GM21515 (cell line): Measurements from ENCODE around the gene INHBB.
"Not testable (repeated sequence)": the region's sequence is repeated elsewhere in the genome, so short reads cannot be mapped to it uniquely, and the experiment has no call there.

ENCODE experiments used
- ATAC-seq: cut with Tn5 transposase; IDR thresholded peaks from one replicate; pipeline ENCODE4 v1.9.1; 2021; ENCODE audit not compliant: unreplicated experiment

INHBB gene

DNA sequence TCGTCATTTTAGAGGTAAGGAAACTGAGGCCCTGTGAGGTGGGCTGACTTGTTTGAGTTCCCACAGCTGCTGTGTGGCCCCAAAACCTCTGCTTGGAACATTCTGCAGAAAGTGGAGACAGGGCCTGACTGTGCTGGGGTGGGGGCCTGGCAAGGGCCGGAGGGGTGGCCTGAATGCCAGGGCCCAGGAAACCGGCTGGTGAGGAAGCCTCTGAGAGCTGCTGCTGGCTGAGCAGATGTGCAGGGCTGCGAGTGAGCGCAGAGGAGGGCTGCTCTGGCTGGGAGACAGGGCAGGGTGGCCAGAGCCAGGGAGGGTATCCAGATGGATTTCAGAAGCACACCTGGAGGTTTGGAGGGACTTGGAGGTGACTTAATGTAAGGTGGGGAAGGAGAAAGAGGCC is 29.9 kb upstream of the INHBB start:
- ATAC-seq = no peak

DNA sequence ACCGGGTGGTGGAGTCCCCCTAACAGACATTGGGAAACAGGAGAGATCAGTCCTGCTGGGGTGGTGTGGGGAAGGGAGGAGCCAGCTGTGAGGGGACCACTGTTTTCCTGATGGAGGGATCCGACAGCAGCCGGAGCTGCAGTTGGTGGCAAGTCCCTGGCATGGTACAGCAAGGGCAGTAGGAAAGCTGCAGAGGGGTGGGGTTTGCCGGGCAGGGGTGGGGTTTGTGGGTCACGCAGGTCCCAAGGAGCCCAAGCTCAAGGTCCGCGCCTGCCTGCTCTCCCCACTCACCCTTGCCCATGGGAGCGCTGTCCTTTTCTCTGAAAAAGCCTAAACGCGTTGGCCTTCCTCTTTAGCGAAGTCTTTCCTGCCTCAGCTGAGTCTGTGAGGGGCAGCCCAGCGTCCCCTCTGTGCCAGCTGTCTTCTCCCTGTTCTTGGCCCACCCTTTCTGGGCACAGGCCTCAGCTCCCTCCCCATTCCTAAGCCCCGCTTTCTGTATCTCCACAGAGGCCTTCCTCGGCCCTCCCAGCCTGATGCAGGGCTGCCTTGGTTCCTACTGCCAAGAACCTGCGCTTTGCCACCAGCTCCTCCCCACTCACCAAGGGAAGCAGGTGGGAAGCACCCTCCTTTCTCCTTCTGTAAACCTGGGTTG is 29.3 kb upstream of the INHBB start:
- no peak for ATAC-seq

DNA sequence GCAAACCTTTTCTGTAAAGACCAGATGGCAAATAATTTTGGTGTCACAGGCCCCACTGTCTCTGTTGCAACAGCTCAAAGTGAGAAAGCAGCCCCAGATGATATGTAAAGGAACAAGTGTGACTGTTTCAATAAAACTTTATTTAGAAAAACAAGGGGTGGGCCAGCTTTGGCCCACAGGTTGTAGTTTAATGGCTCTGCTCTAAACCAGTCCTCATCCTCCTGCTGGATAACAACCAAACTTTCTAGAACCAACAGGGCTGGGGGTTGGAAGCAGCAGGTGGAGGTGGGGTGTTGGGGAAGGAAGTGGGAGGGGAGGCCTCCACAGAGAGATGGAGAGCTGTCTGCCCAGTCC is 28.8 kb upstream of the INHBB start:
- ATAC-seq = no peak

DNA sequence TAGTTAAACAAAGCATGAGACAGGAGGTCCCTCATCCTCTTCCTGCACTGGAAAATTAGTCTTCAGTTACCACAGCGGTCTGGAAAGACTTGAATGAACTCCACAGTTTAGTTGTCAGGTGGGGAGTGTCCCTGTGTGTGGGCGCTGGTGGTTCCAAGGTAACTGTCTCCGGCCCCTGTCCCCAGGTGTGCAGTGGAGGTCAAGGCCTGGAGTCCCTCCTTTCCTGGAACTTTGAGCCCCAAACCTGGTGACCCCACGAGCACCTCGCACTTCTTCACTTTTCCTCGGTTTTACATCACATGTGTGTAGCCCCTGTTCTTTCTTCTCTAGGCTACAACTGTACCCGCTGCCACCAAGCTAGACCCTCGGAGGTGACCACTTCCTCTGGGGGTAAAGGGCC is 28.0 kb upstream of the INHBB start:
- no peak for ATAC-seq

DNA sequence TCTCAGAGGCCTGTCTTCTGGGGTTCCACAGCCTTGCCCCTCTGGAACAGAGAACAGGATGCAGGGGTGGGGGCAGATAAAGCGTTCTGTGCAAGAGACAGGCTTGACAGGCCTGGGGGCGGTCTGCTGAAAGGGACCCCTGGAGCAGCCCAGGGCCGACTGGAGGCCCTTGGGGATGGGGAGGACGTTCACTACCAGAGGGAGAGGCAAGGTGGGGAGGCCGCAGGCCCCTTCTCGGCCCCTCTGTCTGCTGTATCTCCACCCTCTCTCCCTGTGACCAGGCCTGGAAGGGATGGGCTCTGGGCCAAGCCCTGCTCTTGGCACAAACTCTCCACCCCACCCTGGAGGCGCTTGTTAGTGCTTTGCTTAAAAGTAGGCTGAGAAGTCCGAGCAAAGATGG is 27.3 kb upstream of the INHBB start:
- ATAC-seq = no peak

DNA sequence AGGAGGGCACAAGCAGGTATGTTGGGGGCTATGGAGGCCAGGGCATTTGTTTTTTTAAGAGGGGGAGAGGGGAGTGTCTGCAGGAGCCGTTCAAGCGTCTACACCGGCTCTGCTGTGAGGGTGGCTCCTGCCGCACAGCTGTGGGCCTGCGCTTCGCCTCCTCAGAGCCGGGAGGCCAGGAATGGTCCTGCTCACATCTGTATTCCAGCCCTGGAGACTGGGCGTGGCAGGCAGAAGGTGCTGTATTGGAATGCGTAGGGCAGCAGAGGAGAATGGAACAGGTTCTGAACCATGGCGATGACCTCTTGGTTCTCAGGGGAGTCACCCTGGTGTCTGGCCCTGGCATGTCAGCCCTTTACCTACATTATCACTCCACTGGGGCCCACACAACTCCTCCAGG is 26.8 kb upstream of the INHBB start:
- ATAC-seq = no peak

DNA sequence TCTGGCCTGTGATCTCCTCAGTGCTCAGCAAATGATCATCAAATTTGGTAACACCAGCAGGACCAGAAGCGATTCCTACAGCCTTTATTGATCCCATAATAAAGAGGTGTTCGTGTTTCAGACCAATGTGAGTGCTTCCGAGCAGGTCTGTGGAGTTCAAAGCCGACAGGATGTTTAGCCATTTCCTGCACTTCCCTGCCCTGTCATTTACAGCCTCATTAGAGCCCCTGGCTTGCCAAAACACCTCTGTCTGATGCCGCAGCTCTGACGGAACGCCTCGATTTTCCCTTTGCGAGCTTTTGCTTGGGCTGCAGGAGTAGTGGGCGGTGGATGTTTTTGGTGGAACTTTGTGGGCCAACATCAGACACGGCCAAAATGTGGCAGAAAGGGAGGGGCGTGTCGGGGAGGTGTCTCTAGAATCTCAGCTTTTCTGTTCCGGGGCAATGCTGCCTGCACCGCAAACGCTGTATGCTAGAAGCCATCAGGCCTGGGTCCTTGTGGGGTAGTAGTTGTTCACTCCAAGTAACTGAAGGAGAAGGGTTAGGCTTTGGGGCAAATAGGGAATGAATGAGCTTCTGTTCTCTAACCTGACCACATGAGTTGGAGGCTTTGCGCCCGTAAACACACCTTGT is 26.1 kb upstream of the INHBB start:
- ATAC-seq = no peak

DNA sequence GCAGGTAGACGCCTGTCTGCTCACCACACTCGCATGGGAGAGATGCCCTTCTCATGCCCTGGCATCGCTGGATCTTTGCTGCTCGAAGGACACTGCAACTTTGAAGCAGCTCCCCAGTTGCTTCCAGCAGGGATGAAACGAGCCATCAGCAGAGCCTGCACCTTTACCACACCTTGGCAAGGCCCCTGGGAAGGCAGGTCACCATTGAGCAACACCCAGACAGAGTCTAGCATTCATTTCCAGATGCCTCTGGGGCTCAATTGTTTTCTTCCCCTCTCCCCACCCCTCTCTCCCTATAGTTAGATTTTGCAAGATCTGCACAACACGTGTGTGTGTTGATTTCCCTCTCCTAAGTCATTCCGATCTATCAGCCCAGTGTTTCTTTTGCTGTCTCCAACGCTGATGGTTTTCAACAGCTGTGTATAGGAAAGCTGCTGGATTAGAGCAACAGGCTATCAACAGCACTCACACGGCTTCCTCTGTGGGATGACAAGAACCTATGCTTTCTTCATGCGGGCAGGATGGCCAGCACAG is 25.6 kb upstream of the INHBB start:
- ATAC-seq = no peak

DNA sequence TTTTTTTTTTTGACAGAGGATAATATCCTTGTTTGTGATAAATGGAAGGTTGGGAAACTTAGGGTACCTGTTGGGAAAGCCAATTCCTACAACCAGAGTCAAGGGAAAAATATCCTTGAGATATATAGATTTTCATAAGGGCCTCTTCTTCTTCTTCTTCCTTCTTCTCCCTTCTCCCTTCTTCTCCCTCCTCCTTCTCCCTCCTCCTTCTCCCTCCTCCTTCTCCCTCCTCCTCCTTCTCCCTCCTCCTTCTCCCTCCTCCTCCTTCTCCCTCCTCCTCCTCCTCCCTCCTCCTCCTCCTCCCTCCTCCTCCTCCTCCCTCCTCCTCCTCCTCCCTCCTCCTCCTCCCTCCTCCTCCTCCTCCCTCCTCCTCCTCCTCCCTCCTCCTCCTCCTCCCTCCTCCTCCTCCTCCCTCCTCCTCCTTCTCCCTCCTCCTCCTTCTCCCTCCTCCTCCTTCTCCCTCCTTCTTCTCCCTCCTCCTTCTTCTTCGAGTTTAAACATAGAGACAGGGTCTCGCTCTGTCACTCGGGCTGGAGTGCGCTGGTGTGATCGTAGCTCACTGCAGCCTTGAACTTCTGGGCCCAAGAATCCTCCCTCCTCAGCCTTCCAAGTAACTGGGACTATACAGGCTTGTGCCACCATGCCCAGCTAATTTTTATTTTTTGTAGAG is 24.9 kb upstream of the INHBB start:
- ATAC-seq = not testable (repeated sequence)

DNA sequence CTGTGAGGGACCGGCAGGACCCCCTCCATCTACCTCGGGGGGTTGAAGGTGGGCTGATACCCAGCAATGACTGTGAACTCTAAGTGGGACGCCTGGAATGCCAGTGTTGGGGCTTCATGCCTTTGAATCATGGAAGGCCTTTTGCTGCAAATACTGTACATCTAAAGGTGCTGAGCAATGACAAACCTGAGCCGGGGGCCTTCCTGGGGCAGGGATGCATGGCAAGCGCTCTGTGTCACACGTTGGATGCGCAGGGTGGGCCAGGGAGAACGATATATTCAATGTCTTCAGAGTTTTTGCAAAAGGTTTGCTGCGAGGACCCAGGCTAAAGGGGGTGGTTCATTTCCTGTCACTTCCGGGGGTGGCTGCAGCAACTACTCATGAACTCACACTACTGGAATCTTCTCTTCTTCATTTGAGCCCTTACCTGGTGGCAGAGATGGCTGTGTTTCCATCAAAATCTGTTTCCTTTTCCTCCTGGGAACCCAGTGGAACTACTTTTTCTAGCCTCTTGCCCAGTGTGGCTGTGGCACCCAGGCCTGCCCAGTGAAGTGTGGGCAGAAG is 24.1 kb upstream of the INHBB start:
- no peak for ATAC-seq

DNA sequence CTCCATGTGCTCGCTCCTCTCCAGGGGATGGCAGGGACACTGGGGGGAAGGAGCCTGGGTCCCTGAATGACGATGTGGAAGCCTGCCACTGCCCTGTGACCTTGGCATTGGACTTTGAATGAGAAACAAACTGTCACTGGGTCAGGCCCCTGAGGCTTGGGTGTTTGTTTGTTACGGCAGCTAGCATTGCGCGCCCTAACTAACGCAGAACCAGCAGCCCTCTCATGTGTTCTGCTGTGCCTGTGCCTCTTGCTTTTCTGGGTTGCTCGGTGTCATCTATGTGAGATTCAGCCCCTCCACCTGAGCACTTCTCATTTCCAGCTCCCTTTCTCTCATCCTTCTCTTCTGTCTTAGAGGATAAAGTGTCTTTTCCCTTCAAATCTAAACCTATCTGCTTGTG is 23.6 kb upstream of the INHBB start:
- no peak for ATAC-seq

DNA sequence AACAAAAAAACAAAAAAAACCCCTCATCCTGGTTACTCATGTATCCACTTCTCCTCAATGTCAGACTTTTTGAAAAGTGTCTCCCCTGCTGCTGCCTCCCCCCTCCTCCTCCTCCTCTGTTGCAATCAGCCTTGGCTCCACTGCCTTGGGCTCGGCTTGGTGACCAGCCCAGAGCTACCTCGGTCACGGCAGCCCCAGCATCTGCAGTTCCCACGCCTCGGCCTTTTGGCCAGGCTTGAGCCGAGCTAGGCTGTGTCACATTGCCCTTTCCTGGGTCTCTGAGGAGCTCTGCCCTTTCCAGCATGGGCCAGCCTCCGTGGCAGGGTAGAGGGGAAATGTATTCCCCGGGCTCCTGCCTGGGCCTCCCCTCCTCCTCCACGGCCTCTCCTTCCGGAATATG is 22.7 kb upstream of the INHBB start:
- no peak for ATAC-seq

DNA sequence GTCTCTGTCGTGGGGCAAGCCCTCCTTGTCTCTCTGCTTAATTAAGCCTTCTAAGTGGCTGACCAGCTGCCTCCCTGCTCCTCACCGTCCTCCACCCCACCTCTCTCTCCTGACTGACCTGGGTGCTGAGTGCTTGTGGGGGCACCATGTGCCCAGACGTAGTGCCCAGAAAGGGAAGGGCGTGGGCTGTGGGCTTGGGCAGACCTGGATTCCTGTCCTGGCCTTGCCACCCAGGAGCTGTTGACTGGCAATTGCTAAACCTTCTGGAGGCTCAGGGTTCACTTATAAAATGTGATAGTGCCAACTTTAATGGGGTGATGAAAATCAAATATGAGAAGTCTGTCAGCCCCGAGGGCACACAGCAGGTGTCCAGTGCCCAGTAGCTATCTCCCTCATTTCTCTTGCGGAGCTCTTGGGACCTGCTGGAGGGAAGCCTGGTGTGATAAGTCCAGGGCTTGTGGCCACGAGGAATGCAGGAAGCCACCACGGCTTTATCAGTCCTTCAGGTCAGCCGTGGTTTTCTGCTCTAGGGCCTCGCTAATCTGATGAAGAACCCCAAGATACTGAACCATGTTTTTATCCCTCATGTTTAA is 22.0 kb upstream of the INHBB start:
- ATAC-seq = no peak

DNA sequence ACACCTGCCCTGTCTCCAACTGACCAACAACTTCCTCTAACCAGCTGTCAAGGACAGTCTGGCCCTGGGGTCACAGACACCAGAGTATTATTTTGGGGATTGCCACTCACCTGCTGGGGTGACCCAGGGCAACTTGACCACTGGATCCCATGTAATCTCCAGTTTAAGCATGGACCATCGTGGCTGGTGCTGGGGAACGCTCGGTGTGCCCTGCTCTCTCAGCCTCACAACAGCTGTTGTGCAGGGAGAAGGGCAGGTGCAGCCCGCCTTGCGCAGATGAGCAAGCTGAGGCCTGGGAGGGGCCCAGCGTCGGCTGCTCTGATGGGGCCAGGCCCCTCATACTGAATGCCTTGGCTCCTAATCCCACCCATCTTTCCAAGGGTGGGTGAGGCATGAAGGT is 21.0 kb upstream of the INHBB start:
- ATAC-seq = no peak

DNA sequence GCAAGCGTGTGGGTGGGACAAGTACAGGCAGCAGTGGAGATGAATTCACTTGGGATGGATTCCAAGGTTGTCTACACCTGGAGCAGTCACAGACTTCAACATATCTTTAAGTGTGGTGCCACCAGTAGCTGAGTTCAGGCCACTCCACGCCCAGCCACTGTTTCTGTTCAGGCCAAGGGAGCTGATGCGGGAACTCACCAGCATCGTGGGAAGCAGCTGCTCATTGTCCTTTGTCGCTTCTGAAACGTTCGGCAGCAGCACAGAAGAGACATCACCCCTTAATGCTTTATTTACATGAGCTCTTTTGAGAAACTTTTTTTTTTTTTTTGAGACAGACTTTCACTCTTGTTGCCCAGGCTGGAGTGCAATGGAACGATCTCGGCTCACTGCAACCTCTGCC is 19.9 kb upstream of the INHBB start:
- ATAC-seq = no peak

DNA sequence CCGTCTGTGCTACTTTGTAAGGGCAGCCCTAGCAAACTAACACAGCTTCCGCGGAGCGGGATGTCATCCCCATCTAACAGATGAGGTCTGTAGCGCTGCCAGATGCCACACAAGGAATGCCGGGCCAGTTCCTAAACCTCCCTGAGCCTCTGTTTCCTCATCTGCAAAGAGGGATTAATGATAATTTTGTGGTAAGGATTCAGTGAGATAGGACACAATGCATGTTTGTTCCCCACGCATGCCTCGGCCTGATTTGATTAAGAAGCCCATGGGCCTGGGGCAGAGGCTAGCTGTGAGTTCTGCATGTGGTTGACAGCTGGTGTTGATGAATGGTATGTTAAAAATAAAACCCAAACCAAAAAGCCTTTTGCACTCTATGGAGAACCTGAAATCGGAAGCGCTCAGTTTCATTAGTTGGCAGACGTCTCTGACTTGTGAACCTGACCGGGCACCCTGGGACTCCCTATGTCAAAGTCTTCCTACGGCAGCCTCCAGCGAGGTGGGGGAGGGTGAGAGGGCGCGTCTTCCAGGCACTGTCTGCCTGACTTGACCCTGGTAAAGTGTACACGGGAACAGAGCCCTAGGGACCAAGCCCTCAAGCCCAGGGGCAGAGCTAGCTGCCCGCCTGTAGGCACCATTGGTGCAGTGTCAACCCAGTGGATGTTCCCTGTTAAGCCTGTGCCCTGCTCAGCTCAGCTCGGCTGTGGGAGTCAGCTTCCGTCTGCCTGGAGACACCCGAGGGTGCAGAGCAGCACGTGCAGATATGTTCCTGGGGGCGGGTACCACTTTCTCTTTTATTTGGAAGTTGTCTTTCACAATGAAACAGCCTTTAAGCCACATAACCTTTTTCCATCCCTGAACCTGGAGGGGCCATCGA is 14.8 kb upstream of the INHBB start:
- ATAC-seq = no peak

DNA sequence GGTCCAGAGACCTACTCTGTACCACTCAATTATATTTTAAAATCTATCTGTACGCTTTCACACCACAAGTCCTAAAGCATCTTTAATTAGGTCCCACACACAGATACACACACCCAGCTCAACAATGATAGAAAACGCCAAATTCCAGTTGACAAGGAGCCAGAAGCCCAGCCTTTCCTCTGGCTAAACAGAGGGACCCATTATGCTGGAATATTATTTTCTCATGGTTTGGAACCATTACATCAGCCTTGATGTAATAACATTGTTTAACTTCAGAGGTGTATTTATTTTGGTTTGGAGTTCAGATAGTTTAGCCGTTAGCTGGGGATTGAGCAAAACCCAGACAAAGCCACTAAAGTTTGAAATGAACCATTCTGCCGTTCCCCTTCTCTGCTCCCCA is 14.0 kb upstream of the INHBB start:
- no peak for ATAC-seq

DNA sequence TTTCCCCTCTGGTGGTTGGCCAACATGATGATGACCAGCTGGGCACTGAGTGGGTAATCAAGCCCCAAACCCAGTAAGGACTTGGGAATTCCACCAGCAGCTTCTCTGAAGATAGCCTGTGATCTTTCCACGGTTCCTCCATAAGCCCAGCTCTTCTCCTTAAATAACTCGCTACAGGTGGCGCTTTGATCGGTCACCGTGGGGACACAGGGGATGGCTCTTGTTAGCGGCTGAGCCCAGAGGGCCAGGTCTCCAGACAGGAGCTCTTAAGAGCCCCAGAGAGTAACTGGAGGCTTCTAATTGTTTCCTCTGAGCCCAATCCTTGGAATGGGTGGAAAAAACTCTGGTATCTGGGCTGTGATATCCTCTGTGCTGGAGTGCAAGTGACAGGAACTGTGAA is 13.6 kb upstream of the INHBB start:
- ATAC-seq = no peak

DNA sequence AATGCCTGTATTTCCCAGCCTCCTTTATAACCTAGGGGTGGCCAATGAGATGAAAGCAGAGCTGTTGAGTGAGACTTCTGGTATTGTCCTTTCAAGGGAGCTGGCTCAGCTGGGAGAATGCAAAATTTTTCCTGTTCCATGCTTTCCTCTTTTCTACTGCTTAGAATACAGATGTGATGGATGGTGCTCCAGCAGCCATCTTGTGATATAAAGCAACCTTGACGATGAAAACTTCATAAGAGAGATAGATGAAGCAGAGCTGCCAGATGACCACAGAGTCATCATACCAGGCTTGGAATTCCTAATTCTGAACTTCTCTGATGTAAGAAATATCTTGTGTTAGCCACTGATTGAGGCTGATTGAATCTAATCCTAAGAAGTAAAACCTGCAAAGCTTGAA is 11.9 kb upstream of the INHBB start:
- no peak for ATAC-seq

DNA sequence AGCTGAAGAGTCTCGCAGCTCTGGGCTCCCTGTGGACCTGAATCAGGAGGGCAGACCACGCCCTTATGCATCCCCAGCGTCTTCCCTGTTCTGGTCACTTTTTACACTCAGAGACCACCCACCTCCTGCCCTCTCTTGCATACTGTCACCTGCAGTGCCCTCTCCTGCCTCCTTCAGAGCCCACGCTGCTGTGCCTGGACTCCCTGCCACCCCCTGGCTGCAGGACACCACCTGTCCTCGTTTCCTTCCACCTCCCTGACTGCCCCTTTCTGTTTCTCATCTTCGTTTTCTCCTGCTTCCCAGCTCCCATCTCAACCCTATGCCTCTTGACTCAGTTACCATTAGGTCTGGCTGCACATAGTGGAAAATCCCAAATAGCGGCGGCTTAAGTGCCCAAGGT is 9.2 kb upstream of the INHBB start:
- no peak for ATAC-seq

DNA sequence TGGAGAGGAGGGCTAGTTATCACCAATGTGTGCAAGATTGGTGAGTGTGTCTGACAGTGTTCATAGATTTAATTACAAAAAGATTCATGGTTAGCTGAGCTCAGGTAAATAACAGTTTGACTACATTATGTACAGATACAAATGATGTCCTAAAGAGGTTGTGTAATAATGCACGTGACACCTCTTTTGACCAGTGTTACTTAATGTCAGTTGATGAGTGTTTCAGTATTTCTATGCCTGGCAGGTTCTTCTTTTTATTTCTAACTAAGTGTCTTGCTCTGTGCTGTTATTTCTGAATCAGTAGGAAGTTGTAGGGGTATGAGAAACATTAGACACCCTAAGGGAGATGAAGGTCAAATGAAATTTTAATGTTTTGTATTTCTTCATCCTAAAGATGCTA is 7.9 kb upstream of the INHBB start:
- no peak for ATAC-seq
